ENCODE data around the gene SLC25A26. TPM values are rescaled to one million over a fixed set of nuclear protein-coding genes. Genes with fewer than 3 reads are reported as not detected.

The SLC25A26 gene, protein sequence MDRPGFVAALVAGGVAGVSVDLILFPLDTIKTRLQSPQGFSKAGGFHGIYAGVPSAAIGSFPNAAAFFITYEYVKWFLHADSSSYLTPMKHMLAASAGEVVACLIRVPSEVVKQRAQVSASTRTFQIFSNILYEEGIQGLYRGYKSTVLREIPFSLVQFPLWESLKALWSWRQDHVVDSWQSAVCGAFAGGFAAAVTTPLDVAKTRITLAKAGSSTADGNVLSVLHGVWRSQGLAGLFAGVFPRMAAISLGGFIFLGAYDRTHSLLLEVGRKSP
- total RNA-seq (2014; rRNA removed; shearing (Covaris generic)): 22.4 and 23.1 TPM in 2 replicates
- 17.3 and 20.2 TPM in 2 replicates for polyA plus RNA-seq (2014; cell fraction: nucleus; rRNA removed)

- peak; percentile 84 for DNase-seq (ENCODE audit: extremely low read depth, low read depth)
Measured at GRCh38 chr3:66220602-66221377, at the start of gene SLC25A26. TSS of gene SLC25A26 (plus strand) at chr3:66221001. CDS start at chr3:66221095, 94 bp downstream.

GRCh38 chr3:66172394-66172793 lies 48.4 kb upstream of the SLC25A26 start:
- no peak for DNase-seq (ENCODE audit: extremely low read depth, low read depth)

GRCh38 chr3:66177026-66177425 lies 43.8 kb upstream of the SLC25A26 start:
- DNase-seq (ENCODE audit: extremely low read depth, low read depth): no peak

GRCh38 chr3:66178206-66178605 lies 42.6 kb upstream of the SLC25A26 start:
- no peak for DNase-seq (ENCODE audit: extremely low read depth, low read depth)

DNA sequence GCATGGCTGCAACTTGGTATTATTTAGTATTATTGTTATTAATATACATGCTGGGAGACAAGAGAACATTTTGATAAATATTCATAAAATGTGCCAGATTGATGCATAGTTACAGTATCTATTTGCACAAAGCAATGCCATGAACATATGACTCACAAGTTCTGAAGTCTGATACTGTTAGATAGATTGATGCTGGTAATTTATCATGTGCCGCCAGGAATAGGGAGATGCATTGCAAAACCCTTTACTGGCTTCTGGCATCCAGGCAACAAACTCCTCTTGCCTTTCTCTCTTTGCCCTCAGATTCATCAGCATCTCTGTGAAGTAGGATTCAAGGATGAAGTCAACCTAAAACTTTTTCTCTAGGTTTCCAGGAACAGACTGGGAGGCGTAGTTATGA lies 41.0 kb upstream of the SLC25A26 start:
- DNase-seq (ENCODE audit: extremely low read depth, low read depth): no peak

DNA sequence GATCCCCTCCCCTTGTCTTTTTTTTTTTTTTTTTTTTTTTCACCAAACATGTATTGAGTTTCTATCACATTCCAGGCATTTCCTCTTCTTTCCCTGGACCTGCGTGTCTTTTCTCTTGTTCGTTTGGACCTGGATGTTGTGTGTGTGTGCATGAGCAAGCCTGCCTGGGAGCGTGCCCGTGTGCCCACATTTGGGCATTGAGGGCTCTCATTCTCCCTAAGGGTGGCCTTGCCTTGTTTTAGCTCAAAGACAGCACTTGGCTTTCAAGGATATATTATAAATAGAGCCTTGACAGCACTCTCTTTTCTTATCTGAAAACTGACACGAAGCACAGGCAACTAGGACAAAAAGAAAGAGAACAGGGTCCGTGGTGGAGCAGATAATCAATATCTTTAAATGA lies 39.0 kb upstream of the SLC25A26 start:
- no peak for DNase-seq (ENCODE audit: extremely low read depth, low read depth)

DNA sequence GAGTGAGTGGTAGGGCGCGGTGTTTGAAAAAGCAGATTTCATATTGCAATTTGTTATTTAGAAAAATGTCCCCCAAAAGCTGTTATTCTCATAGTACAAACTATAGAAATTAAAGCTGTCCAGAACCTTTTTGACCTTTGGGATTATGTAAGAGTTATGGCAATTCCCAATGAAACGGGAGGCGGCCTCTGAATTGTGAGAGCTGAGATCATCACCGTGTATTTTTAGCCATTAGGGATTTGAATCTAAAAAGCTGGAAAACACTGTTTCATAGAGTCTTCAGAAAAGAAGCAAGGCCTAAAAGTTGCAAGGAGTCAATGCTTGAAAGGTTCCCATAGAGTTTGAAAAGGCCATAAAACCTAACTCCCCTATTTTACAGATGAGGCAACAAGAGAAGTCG lies 38.6 kb upstream of the SLC25A26 start:
- no peak for DNase-seq (ENCODE audit: extremely low read depth, low read depth)

DNA sequence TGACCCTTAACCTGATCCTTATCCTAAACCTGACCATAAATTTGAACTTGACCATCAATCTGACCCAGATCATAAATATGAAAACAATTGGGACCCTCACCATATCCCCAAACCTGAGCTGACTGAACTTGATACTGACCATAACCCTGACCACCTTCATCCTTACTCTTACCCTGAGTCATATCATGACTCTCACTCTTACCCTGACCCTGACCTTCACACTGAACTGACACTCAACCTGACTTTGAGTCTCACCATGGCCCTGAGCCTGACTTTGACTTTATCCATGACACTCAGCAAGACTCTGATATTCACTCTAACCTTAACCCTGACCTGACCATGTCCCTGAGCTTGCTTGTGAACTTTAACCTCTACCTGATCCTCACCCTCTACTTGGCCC lies 34.3 kb upstream of the SLC25A26 start:
- DNase-seq (ENCODE audit: extremely low read depth, low read depth): no peak

DNA sequence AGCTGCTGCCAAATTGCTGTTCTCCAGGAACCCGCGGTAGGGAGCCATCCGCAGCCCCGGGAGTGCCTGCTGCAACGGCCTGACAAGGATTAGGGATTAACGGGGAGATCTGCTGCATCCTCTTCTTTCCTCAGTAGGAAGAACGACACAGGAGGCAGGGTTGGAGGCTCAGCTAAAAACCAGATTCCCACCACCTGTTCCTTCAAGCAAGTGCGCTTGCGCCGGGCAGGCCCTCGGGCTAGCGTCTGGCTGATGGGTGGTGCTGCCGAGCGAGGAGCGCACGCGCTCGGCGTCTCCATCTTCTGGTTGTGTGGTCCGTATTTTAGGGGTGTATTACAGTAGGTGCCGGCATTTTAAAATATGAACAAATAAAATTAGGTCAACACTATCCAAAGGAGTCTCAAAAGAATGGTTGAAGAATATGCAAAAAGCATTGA lies 25.4 kb upstream of the SLC25A26 start:
- peak; percentile 4 for DNase-seq (ENCODE audit: extremely low read depth, low read depth)

DNA sequence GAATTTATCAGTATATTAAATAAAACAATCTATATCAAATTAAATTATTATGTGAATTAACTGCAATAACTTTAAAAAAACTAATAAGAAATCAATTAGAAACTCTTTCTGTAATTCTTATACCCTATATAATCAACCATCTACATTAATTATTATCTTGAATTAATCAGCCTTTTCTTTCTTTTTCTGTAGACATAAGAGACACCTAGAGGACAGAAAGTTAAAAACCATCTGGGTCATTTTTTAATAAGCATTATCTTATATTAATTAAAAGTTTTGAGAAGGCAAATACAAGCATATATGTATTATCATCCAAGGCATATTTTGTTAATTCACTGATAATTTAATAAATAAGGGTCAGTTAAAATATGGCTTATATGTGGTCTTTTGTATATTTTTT lies 24.2 kb upstream of the SLC25A26 start:
- DNase-seq (ENCODE audit: extremely low read depth, low read depth): no peak

DNA sequence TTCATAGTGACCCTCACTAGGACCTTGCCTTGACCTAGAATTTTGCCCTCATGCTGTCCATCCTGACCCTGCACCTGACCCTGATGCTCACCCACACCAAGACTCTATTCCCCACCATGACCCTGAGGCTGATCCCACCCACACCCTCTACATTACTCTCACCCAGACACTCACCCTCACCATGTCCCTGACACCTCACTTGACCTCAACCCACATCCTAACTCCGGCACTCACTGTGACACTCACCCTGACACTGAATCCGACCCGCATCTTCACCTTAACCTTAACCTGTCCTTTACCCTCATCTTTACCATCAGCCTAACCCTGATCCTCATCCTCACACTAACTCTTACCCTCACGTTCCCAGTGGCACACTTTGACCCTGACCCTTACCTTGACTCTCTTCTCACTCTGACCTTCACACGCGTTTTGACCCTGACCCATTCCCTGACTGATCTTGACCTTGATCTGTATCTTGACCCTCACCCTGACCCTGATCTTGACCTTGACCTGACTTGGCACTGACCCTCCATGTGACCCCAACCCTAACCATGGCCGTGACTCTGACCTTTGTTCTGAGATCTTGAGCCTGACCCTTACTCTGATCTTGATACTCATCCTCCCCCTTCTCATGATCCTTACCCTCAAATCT lies 22.2 kb upstream of the SLC25A26 start:
- DNase-seq (ENCODE audit: extremely low read depth, low read depth): no peak

GRCh38 chr3:66199089-66199473 lies 21.7 kb upstream of the SLC25A26 start:
- DNase-seq (ENCODE audit: extremely low read depth, low read depth): no peak

- no peak for DNase-seq (ENCODE audit: extremely low read depth, low read depth)
Measured at GRCh38 chr3:66200147-66200546, 20.7 kb upstream of the SLC25A26 start.

DNA sequence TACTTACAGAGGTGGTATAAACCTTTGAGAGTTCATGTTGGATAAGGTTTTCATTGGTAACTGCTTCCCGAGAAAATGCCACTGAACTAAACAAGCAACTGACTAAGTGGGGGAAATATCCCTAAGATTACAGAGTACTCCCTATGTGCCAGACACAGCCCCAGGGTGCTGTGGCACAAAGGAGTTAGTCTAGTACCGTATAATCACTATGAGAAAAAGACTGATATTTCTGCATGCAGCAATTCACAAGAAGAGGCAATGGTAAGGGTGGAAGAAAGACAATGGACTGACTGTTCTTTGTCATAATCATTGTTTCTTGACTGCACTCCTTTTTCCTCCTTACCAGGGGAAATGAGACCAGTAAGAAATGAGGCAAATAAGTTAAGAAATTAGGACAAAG lies 20.0 kb upstream of the SLC25A26 start:
- DNase-seq (ENCODE audit: extremely low read depth, low read depth): no peak

DNA sequence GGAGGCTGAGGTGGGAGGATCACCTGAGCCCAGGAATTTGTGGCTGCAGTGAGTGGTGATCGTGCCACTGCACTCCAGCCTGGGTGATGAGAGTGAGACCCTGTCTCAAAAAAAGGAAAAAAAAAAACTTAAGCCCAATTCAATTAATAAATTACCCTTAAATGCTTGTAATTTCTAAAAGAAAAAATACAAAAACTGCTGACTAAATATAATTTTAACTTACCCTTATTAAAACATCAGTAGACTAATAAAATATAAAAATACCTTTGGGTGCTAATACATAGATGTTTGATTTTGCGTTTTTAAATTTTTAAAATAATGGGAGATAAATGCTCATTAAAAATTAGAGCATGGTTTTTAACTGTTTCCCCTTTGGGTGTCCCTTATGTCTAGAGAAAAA lies 17.5 kb upstream of the SLC25A26 start:
- DNase-seq (ENCODE audit: extremely low read depth, low read depth): no peak

GRCh38 chr3:66206806-66207205 lies 14.0 kb upstream of the SLC25A26 start:
- DNase-seq (ENCODE audit: extremely low read depth, low read depth): no peak

DNA sequence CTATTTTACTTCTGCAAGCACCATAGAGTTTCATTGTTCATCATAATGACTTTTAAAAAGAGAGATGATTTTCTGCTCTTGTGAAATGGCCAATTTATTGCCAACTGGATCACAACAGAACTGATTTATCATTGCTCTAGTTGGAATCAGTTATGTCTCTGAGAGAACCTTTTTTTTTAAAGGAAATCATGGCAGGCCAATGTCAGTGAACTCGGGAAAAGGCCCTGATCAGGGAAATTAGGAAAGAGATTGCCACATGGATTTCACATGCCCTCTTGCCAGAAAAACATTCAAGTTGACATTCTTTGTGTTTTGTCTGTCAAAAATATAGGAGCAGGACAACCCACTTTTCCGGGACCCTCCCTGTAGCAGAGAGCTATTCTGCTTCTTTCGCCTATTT lies 12.6 kb upstream of the SLC25A26 start:
- DNase-seq (ENCODE audit: extremely low read depth, low read depth): no peak

- DNase-seq (ENCODE audit: extremely low read depth, low read depth): no peak
Measured at GRCh38 chr3:66210687-66211295, 10.0 kb upstream of the SLC25A26 start.

GRCh38 chr3:66211779-66212178 lies 9.0 kb upstream of the SLC25A26 start:
- no peak for DNase-seq (ENCODE audit: extremely low read depth, low read depth)

DNA sequence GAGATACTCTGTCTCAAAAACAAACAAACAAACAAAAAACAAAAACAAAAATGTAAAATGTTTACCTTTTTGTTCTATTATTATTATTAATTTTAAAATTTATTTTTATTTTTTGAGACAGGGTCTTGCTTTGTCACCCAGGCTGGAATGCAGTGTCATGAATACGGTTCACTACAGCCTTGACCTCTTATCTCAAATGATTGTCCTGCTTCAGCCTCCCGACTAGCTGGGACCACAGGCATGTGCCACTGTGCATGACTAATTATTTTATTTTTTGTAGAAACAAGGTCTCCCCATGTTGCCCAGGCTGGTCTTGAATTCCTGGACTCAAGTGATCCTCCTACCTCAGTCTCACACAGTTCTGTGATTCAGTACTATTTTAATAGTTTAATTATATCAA lies 5.7 kb upstream of the SLC25A26 start:
- no peak for DNase-seq (ENCODE audit: extremely low read depth, low read depth)

- DNase-seq (ENCODE audit: extremely low read depth, low read depth): no peak
Measured at GRCh38 chr3:66220066-66220465, 735 bp upstream of the SLC25A26 start.

All from NCI-H460 (cell line).